HG03025 (cell line): ENCODE results near the gene NSMCE3.

Experiments used
- ATAC-seq: cut with Tn5 transposase; IDR thresholded peaks from one replicate; pipeline ENCODE4 v1.9.1; 2021; ENCODE audit warnings: mild to moderate bottlenecking, moderate library complexity; ENCODE audit not compliant: unreplicated experiment, low FRiP score

Gene NSMCE3

GRCh38 chr15:29223640-29224039 lies 46.0 kb downstream of the NSMCE3 start:
- no peak for ATAC-seq

- ATAC-seq, result no peak
Observed at GRCh38 chr15:29222129-29222853, 47.3 kb downstream of the NSMCE3 start.

GRCh38 chr15:29220852-29221251 lies 48.8 kb downstream of the NSMCE3 start:
- no peak for ATAC-seq

- ATAC-seq, result no peak
Observed at GRCh38 chr15:29216955-29217354, 52.7 kb downstream of the NSMCE3 start.
